Measurements from ENCODE around the gene LMNA. TPM values are rescaled to one million over a fixed set of nuclear protein-coding genes. Genes with fewer than 3 reads are reported as not detected.

LMNA gene
- total and polyA plus RNA-seq, 10 of the 15 experiments (the other 5 are each of a cell fraction or from before 2014, with no cell fraction given) = 0.42 to 334 (median 81.1) TPM

GRCh38 chr1:156083800-156084790 lies 30.4 kb upstream of the LMNA start:
- Histone ChIP-seq H3K9me3 (replicated peaks; ENCODE audit: control insufficient read depth, insufficient read depth, low read length) (no peaks in the 10 kb centered on the region), H3K4me3 (no peak overlapping the region), H4K20me1 (ENCODE audit: control insufficient read depth, insufficient read depth) (no peaks in the 10 kb centered on the region), H3K79me2 (ENCODE audit: control insufficient read depth, insufficient read depth, low read length) (no peaks in the 10 kb centered on the region), H3K27me3 (replicated peaks in 1 of 2; ENCODE audit: control insufficient read depth in 2 of 2, insufficient read depth in 2 of 2, low read length in 1 of 2) (peaks cover 0 to 2% of the 10 kb centered on the region in 2 experiments; a peak in 1 of 4 replicates), H3K4me1 (ENCODE audit: control insufficient read depth, insufficient read depth, low read length) (no peaks in the 10 kb centered on the region), H3K36me3 (ENCODE audit: control insufficient read depth in 2 of 2, insufficient read depth in 2 of 2, low read length in 1 of 2) (no peaks in the 10 kb centered on the region), H3K4me2 (ENCODE audit: control insufficient read depth, insufficient read depth) (no peak overlapping the region), H2AFZ (ENCODE audit: control insufficient read depth, low read depth, low read length) (no peak overlapping the region), H3K27ac (ENCODE audit: control insufficient read depth, insufficient read depth) (no peak overlapping the region), H3K9ac (ENCODE audit: control insufficient read depth, insufficient read depth, low read length) (no peak overlapping the region)
- TF ChIP-seq RB1 (IDR thresholded peaks at IDR 0.05; ENCODE audit: borderline replicate concordance) = no peak
- TF ChIP-seq BCL11A (IDR thresholded peaks at IDR 0.05; ENCODE audit: low read depth, low read length) = no peak
- TF ChIP-seq BCLAF1 (IDR thresholded peaks at IDR 0.05) = no peak
- FAIRE-seq (no peak), DNase-seq (ENCODE audit: low read depth, low spot score) (no peak), ATAC-seq (no peak)
- 44% methylated on average over 7 of the region's 7 CpGs for WGBS (ENCODE audit: insufficient coverage, insufficient replicate concordance, low lambda C conversion rate, missing lambda C conversion rate)
- POLR2A ChIA-PET = interaction anchor here (1.0 to 1.2 kb wide), 2 partner anchors 13 to 144 kb away, joined by 3 to 5 read pairs; no protein-coding TSS in a partner anchor
- RAD21 ChIA-PET (ENCODE audit: unreplicated experiment) = interaction anchor here (1.1 to 2.0 kb wide), 4 partner anchors 10 to 141 kb away, joined by 3 to 8 read pairs (median 4); no protein-coding TSS in a partner anchor
- in situ Hi-C loops (cut with MboI) (no loop called here), intact Hi-C loops (cut with micrococcal nuclease; ENCODE audit: unreplicated experiment) (no loop called here)
- CTCF ChIA-PET = interaction anchor here (0.6 to 3.1 kb wide), 6 partner anchors 11 to 94 kb away, joined by 3 to 13 read pairs (median 3); partner anchors contain the start of gene UBQLN4
- SMC1A ChIA-PET (ENCODE audit: uncharacterized antibody, unreplicated experiment) = interaction anchor here (0.7 to 3.4 kb wide), 3 partner anchors 13 to 45 kb away, joined by 3 to 13 read pairs (median 3); no protein-coding TSS in a partner anchor
- no TSS peak for BruUV-seq (replicated peaks)

Data from GM12878 (cell line).